HG02840 (cell line): ENCODE measurements around the gene CLEC7A.

Source experiments
- ATAC-seq: cut with Tn5 transposase; IDR thresholded peaks from one replicate; pipeline ENCODE4 v1.9.1; 2021; ENCODE audit warnings: mild to moderate bottlenecking, moderate library complexity, moderate number of reproducible peaks; ENCODE audit not compliant: unreplicated experiment, low FRiP score

Gene CLEC7A

GRCh38 chr12:10142976-10143589 lies 13.1 kb upstream of the CLEC7A start:
- no peak for ATAC-seq

DNA sequence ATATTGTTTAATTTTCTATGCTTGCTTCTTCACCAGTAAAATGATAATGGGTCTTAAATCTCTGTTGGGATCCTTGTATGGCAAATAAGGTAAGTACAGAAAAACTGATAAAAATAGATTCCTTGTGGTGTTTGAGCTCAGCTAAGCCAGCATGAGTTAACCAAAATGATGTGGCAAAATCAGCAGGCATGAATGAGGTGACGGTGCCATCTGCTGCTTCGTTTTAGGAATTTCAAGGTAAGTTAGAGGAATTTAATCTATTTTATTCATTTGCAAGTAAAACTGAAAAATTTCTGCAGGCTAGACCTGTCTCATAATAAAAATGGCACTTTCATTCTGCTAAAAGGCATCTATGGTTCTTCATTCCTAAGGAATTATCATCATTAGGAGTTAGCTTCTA lies 10.0 kb upstream of the CLEC7A start:
- ATAC-seq, result no peak

GRCh38 chr12:10136637-10137205 lies 6.7 kb upstream of the CLEC7A start:
- ATAC-seq, result no peak

DNA sequence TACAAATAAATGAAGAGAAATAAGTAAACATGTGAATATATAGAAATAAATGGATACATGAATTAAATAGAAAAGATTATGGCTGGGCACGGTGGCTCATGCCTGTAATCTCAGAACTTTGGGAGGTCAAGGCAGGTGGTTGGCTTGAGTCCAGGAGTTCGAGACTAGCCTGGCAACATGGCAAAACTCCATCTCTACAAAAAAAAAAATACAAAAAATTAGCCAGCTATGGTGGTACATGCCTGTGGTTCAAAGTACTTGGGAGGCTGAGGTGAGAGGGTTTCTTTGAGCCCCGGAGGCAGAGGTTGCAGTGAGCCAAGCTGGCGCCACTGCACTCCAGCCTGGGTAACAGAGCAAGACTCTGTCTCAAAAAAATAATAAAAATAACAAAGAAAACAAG lies 5.1 kb upstream of the CLEC7A start:
- no peak for ATAC-seq

DNA sequence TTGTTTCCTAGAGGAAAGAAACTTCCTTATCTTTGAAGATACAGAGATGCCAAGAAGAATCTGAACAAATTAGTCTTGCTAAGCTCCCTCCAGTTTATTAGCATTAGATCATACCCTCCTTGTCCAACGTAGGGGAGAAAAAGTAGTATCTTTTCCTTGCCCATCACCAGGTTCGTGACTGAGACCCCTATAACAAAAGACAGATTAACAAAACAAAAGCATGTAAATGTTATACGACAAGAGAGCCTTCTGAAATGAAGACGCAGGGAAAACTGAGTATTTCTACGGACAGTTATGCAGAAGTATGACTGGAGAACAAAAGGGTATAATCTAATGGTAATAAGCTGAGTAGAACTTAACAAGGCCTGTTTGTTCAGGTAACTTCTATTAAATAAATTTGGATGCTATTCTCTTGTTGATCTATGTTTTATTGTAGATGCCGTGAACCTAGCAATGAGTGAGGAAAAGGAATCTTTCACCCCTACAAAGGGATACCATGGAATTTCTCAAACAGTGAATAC lies 2.9 kb upstream of the CLEC7A start:
- ATAC-seq, result no peak

GRCh38 chr12:10131111-10131690 lies 1.2 kb upstream of the CLEC7A start:
- ATAC-seq, result no peak

DNA sequence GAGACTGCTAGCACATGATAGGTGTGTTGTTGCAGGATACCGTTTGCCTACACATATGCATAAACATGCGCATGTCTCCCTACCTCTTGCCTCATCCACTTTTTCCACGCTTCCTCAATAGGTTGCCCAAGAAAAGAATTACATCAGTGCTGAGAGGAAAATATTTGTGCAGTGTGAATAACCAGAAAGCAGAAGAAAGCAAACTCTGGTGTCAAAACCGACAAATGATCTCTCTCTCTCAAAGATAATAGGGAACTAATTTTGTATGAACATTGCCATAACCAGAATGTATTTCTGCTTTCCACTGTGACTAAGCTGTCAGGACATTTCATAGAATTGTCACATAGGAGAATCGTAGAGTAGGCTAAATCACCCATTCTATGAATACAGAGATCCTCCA lies 1.3 kb downstream of the CLEC7A start:
- no peak for ATAC-seq

GRCh38 chr12:10126413-10126812 lies 3.6 kb downstream of the CLEC7A start:
- no peak for ATAC-seq

GRCh38 chr12:10122689-10123088 lies 7.3 kb downstream of the CLEC7A start:
- ATAC-seq, result no peak

- no peak for ATAC-seq
Measured at GRCh38 chr12:10121278-10121677, 8.7 kb downstream of the CLEC7A start.

DNA sequence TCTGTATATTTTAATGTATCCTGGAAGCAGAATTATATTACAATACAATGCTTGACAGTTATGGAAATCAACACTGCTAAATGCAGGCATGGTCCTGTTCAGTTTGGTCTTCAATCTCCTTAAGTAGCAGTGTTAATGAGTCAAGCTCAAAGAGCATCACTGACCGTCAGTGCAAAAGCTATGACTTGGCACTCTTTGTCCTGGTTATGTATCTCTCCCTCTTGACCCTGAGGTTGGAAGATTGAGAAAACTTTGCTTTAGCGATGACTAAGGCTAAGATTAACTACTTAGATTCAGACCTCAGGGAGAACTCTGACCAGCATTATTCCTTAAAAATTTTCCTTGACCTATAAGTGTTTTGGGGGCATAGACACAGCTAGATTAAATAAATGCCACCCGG lies 10.9 kb downstream of the CLEC7A start:
- ATAC-seq, result no peak

DNA sequence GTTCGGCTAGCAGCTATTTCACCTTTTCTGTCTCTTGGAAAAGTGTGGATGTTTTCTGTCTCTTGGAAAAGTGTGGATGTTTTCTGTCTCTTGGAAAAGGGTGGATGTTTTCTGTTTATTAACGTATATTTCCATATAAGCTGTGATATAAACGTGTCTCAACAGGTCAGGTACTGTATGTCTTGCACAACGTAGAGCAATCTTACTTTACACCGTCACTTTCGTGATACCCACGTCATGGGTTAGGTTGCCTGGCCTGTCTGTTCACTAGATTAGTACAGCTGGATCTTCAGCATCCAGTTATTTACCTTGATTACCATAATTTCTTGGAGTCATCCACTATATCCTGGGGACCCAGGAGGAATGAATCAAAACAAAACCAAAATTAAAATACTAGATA lies 14.1 kb downstream of the CLEC7A start:
- no peak for ATAC-seq

DNA sequence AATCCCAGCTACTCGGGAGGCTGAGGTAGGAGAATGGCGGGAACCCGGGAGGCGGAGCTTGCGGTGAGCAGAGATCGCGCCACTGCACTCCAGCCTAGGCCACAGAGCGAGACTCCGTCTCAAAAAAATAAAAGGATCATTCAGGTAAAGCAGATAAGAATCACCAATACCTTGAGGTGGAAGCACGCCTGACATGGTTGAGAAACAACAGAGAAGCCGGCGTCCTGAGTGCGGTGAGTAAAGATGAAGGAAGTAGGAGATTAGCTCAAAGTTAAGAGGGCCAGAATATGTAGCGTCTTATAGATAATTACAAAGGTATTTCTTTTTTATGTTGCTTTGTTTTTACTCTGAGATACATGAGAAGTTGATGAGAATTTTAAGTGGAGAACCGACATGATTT lies 14.7 kb downstream of the CLEC7A start:
- ATAC-seq, result no peak

DNA sequence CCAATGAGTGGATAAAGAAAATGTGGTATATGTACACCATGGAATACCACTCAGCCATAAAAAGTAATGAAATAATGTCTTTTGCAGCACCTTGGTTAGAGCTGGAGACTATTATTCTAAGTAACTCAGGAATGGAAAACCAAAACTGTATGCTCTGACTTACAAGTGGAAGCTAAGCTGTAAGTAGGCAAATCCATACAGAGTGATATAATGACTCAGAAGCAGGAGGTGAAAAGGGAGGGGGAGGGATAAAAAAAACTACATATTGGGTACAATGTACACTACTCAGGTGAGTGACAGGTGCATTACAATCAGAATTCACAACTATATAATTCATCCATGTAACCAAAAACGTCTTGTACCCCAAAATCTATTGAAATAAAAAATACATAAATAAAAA lies 16.1 kb downstream of the CLEC7A start:
- ATAC-seq, result no peak

GRCh38 chr12:10113075-10113474 lies 16.9 kb downstream of the CLEC7A start:
- no peak for ATAC-seq

GRCh38 chr12:10111451-10111850 lies 18.5 kb downstream of the CLEC7A start:
- no peak for ATAC-seq

DNA sequence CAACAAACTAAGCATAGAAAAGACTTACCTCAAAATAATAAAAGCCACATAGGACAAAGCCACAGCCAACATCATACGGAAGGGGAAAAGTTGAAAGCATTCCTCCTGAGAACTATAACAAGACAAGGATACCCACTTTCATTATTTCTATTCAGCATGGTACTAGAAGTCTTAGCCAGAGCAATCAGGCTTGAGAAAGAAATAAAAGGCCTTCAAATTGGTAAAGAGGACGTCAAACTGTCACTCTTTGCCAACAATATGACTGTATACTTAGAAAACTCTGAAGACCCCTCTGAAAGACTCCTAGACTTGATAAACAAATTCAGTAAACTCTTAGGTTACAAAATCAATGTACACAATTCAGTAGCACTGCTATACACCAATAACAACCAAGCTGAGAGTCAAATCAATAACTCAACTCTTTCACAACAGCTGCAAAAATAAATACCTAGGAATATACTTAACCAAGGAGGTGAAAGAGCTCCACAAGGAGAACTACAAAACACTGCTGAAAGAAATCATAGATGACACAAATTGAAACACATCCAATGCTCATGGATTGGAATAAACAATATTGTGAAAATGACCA lies 19.6 kb downstream of the CLEC7A start:
- ATAC-seq, result no peak

DNA sequence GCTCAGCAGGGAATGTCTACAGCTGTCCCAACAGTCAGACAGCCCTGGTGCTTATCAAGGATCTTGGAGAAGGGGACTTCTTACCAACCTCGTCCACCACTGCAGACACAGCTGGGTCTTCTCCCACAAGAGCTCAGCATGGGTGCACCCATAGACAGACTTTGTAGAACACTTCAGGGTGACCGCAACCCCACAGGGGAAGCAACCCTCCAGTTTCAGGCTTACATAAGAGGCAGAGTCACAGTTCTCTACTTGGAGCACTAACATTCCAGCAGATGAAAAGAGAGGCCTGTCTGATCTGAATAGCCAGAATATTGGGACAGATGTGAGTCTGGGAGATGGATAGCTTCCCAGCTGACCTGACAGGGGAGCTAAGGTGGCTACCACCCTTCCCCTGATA lies 27.7 kb downstream of the CLEC7A start:
- no peak for ATAC-seq

DNA sequence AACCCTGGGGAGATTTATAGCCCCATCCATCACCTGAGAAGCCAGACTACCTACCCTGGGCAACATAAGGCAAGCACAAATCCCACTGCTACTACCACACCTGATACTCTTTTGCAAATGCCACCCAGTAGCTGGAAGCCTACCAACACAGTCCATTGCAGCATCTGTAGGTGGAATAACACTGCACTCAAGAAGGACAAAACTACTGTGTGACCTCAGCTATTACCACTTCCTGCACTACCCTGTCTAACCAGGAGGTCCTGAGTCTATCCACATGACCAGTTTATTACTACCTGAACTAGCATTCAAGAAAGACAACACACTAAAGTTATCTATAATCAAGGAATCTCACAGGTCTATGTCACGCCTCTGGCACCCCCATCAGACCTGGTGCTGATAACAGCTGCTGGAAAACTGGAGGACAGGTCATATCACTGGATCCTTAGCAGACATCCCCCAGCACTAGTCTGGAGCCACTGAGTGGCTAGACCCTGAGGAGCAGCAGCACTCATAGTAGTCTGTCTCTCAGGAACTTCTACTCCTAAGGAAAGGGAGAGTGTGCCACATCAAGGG lies 28.3 kb downstream of the CLEC7A start:
- no peak for ATAC-seq

- no peak for ATAC-seq
Measured at GRCh38 chr12:10101042-10101579, 28.9 kb downstream of the CLEC7A start.

- ATAC-seq, result no peak
Measured at GRCh38 chr12:10098791-10099190, 31.2 kb downstream of the CLEC7A start, which contains the start of gene CLEC1A. CLEC1A (minus strand) TSS chr12:10098985; CDS start chr12:10098922, 63 bp downstream.
